HG03432 (cell line): ENCODE results near the gene KCNB1.

Source experiments
- ATAC-seq: cut with Tn5 transposase; IDR thresholded peaks from one replicate; pipeline ENCODE4 v1.9.1; 2021; ENCODE audit warnings: mild to moderate bottlenecking, moderate library complexity; ENCODE audit not compliant: unreplicated experiment

KCNB1 gene

GRCh38 chr20:49360242-49360968 lies 122.1 kb downstream of the KCNB1 start:
- no peak for ATAC-seq

GRCh38 chr20:49356676-49357075 lies 125.8 kb downstream of the KCNB1 start:
- no peak for ATAC-seq

DNA sequence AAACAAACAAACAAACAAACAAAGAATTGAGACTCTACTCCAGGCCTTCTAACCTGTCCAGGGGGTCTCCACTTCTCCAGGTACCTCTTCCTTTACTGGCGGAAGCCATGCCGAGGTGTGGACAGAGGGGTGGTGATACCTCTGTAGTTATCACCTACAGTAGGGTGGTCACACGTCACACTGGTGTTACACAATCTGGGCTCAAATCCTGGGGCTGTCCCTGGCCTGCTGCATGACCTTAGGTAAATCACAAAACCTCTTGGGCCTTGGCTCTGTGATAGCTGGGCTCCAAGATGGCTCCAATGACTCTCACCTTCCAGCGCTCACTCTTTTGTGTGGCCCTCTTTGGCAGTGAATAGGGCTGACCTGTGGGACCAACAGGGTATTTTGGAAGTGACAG lies 127.8 kb downstream of the KCNB1 start:
- no peak for ATAC-seq

GRCh38 chr20:49353348-49353747 lies 129.1 kb downstream of the KCNB1 start:
- no peak for ATAC-seq

DNA sequence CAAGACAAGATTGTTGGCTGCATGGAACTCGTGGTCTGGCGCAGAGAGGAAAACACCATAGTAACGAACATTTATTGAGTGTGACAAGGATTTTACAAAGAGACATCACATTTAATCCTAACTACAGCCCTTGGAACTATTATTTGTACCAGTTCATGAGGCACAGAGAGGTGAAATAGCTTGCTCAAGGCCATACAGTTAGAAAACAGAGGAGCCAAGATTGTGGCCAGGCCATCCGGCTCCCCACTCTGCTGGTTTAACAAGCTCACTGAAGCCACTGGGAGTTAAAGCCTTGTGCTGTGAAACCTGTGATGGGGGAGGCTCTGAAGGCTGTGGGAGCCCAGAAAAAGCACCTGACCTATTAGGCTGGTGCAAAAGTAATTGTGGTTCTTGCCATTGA lies 129.7 kb downstream of the KCNB1 start:
- ATAC-seq, result no peak

DNA sequence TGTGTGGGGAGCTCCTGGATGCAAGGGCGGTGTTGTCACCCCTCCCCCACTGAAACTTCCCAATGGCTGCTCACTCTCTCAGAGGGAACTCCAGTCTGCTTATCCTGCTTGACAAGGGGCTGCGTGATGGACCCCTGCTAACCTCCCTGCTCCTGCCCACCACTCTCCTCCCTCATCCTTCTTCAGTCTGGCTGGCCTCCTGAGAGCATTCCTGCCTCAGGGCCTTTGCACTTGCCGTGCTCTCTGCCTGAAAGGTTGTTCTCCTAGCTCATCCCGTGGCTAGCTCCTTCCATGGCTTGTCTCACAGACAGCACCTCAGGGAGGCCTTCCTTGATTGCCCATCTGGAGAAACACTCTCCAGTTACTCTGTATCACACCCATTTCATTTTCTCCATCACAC lies 130.7 kb downstream of the KCNB1 start:
- no peak for ATAC-seq

- no peak for ATAC-seq
These were observed 132.7 kb downstream of the KCNB1 start for GRCh38 chr20:49349694-49350252.

DNA sequence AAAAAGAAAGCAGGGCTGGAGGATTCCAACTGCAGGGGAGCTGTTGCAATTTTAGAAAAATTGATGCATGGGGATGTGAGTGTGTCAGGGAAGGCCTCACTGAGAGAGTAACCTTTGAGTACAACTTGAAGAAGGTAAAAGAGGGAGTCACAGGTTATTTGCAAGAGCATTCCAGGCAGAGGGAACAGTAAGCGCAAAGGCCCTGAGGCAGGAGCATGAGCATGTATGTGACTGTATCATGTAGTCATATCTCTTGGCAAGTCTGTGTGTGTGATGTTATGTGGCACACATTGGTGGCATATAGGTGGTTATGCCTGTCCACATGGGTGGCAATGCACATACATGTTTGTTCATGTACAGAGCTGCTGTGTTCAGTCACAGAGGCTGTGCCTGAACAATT lies 133.4 kb downstream of the KCNB1 start:
- no peak for ATAC-seq

DNA sequence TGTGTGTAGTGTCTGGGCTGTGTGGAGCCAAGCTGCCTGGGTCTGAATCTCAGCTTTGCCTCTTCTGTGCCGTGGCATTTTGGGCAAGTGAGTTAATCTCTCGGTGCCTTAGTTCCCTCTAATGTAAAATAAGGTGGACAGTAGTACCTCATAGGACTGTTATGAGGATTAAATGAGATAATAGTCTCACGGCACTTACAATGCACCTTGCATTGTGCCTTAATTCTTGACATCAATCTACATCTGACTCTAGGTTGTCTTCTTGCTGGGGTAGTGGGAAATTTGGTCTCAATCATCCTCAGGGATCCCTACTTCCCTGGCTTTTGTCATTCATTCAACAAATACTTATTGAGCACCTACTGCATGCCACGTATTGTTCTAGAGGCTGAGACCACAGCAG lies 133.9 kb downstream of the KCNB1 start:
- ATAC-seq, result no peak

- ATAC-seq, result no peak
These were observed 135.3 kb downstream of the KCNB1 start for GRCh38 chr20:49347156-49347555.

GRCh38 chr20:49346682-49347081 lies 135.8 kb downstream of the KCNB1 start:
- no peak for ATAC-seq

- no peak for ATAC-seq
These were observed 136.9 kb downstream of the KCNB1 start for GRCh38 chr20:49345524-49345923.

DNA sequence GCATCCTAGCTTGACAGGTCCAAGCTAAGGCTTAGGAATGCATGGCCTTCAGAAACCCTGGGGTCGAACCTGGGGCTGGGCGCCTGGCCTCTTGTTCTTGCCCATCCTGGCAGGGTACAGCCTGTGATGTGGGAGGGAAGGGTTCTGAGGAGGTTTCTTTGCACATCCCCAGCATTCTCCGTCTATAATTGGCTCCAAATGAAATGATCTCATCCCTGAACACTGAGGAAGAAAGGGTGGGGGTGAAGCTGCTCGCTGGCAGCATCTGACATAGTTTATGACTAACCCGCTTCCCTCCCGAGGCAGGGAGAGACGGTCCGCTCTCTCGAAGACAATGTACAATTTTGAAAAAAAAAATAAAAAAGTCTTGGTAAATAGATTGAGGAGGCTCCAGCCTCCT lies 137.5 kb downstream of the KCNB1 start:
- no peak for ATAC-seq

- no peak for ATAC-seq
These were observed 138.3 kb downstream of the KCNB1 start for GRCh38 chr20:49344140-49344539.

- no peak for ATAC-seq
These were observed 139.2 kb downstream of the KCNB1 start for GRCh38 chr20:49343246-49343645.

DNA sequence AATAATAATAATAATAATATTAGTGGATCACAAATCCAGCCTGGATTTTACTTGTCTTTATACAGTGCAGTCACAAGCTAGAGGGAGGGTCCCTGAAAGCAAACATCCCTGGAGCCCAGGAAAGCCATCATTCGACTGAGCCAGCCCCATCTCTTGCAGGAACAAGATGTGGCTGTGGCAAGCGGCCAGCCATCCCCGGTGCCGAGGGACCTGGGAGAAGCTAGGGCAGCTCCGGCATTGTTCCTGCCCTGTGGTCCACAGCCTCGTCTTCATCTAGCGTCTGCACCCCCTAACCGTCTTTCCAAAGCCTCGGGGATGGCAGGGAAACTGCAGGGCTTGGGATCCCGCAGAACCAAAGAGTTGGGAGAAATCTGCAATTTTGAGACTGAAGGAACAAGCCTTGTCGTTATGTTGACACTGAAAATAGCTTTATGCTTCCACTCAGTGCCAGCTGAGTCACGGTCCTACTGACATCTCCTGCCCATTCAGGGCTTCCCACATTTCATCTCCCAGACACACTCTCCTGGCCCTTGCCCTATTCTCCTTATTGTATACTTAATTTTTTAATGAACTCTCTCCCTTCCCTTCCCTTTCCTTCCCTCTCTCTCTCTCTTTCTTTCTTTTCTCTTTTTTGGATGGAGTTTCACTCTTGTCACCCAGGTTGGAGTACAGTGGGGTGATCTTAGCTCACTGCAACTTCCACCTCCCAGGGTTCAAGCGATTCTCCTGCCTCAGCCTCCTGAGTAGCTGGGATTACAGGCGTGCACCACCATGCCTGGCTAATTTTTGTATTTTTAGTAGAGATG lies 142.1 kb downstream of the KCNB1 start:
- no peak for ATAC-seq

DNA sequence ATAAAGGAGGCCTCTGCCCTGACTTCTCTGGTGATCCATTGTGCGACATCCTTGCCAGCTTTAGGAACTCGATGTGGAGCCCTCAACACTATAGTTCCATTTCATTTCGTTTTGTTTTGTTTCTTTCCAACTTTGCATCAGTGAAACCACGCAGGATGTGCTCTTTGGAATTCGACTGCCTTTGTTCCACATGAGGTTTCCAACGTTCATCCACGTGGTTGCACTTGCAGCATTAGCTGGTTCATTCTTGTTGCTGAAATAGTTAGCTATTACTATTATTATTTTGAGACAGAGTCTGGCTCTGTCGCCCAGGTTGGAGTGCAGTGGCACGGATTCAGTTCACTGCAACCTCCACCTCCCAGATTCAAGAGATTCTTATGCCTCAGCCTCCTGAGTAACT lies 143.3 kb downstream of the KCNB1 start:
- no peak for ATAC-seq

DNA sequence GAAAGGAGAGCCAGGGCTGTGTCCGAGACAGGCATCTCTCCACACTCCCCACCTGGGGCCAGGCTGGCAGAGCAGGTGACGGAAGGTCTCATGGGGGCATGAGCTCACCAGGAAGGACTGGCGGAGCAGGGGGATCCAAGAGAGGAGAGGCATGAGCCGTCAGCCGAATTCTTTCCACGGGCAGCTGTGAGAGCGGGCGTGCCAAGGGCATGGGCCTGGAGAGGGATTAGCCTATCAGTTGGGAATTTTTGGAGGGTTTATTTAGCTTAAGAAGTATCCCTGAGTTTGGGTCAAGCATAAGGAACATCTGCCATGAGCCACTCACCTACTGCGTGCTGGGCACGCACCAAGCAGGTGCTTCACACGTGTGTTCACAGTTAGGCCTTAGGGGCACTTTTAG lies 144.4 kb downstream of the KCNB1 start:
- ATAC-seq, result no peak

DNA sequence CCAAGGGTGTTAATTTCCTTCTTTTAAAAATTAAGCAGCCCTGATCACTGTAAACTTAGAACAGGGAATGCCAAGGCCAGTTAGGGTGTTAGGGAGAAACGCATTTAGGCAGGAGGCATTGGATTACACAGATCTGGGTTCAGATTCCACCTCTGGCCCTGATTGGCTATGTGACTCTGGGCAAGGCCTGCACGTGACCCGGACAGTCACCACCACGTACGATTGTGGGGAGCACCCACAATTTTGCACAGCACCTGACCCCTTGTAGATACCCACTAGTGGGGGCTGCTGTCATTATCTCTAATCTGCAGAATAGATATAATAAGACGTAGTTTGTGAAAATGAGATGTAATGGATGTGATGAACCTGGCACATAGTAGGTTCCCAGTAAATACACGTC lies 145.1 kb downstream of the KCNB1 start:
- ATAC-seq, result no peak

DNA sequence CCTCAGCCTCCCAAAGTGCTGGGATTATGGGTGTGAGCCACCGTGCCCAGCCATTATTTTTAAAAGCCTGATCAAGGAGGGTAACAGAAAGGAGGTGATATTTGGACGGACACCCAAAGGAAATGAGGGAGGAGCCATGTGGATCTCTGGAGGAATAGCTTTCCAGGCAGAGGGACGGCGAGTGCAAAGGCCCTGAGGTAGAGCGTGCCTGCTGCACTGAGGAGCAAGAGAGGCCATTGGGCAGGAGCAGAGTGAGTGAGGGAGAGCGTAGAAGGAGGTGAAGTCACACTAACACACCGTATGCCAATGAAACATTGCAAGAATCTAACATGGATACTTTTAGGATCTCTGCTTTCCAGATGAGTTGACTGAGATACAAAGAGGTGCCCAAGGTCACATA lies 145.7 kb downstream of the KCNB1 start:
- no peak for ATAC-seq

GRCh38 chr20:49335476-49335875 lies 147.0 kb downstream of the KCNB1 start:
- ATAC-seq, result no peak
